GM12891 (cell line): ENCODE measurements around the gene REL.

Experiments
- POLR2A ChIP-seq: IDR thresholded peaks from 2 replicates; pipeline ENCODE4 v1.6.1; 2011; ENCODE audit warnings: low read depth, low read length, control low read depth
- POLR2AphosphoS5 ChIP-seq: IDR thresholded peaks from 2 replicates; pipeline ENCODE4 v1.6.1; 2011; ENCODE audit warnings: low read depth, low read length, control low read depth
- POU2F2 ChIP-seq: IDR thresholded peaks from 2 replicates; pipeline ENCODE4 v1.6.1; 2011; ENCODE audit warnings: low read depth, mild to moderate bottlenecking, control low read depth, low read length, moderate library complexity
- SPI1 ChIP-seq: IDR thresholded peaks from 2 replicates; pipeline ENCODE4 v1.6.1; 2011; ENCODE audit warnings: low read depth, low read length, control low read depth
- TAF1 ChIP-seq: IDR thresholded peaks from 2 replicates; pipeline ENCODE4 v1.6.1; 2011; ENCODE audit warnings: low read depth, low read length, control low read depth

DNA sequence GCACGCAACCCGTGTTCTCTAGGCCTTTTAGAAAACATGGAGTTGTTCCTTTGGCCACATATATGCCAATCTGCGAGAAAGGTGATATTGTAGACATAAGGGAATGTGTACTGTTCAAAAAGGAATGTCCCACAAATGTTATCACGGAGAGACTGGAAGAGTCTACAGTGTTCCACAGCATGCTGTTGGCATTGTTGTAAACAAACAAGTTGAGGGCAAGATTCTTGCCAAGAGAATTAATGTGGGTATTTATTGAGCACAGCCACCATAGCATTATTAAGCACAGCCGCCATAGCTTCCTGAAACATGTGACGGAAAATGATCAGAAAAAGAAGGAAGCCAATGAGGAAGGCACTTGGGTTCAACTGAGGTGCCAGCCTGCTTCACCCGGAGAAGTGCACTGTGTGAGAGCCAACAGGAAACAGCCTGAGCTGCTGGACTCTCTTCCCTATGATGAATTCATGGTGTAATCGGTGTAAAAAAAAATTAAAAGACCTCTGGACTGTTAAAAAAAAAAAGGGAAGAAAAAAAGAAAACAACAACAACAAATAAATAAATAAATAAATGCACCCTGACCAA lies 29.0 kb upstream of the REL start:
- no peak for TF ChIP-seq POLR2A
- TF ChIP-seq POLR2AphosphoS5, result no peak
- TF ChIP-seq TAF1, result no peak
- TF ChIP-seq SPI1, result no peak
- TF ChIP-seq POU2F2, result no peak
